Measurements from ENCODE around the gene THOC1. TPM values are rescaled to one million over a fixed set of nuclear protein-coding genes. Genes with fewer than 3 reads are reported as not detected.
A peak's percentile ranks its signal among the peaks of the same experiment; 100 is the strongest.

The THOC1 gene
- total and polyA plus RNA-seq, 9 donors = 19.3 to 46.0 (median 35.6) TPM

- 0% methylated on average over 8 to 9 of the region's 9 CpGs for WGBS, 3 donors
- intact Hi-C loops (cut with DNase I) = no loop called here
- peak in 1 of 5 donors; percentile 18 for DNase-seq
Measured at GRCh38 chr18:267380-267687, 513 bp downstream of the THOC1 start.

GRCh38 chr18:261398-262073 lies 6.3 kb downstream of the THOC1 start:
- WGBS, 3 donors = 94 to 99% (median 95%) methylated on average over 2 of the region's 2 CpGs
- intact Hi-C loops (cut with DNase I) = no loop called here
- no peaks in the 10 kb centered on the region for H3K36me3 ChIP-seq

More at GRCh38 chr18:267380-267687, 513 bp downstream of the THOC1 start:
- no peaks in the 10 kb centered on the region for H3K9me3 ChIP-seq
- peak overlapping the region; percentile 73 to 83 for H3K27ac ChIP-seq
- TF ChIP-seq POLR2A (IDR thresholded peaks at IDR 0.05) (no peak), EP300 (IDR thresholded peaks at IDR 0.05) (no peak), CTCF (IDR thresholded peaks at IDR 0.05) (no peak)
- H3K4me3 ChIP-seq = peak overlapping the region; percentile 70
- no peaks in the 10 kb centered on the region for H3K36me3 ChIP-seq
- peaks cover 9% of the 10 kb centered on the region for H3K4me1 ChIP-seq (ENCODE audit: insufficient read depth)
- no peaks in the 10 kb centered on the region for H3K27me3 ChIP-seq

GRCh38 chr18:260547-260946 lies 7.3 kb downstream of the THOC1 start:
- no peak overlapping the region for H3K27ac ChIP-seq
- peaks cover 1% of the 10 kb centered on the region for H3K4me1 ChIP-seq (ENCODE audit: insufficient read depth)
- no peaks in the 10 kb centered on the region for H3K9me3 ChIP-seq
- DNase-seq = no peak
- H3K4me3 ChIP-seq = no peak overlapping the region
- intact Hi-C loops (cut with DNase I) = no loop called here
- 76 to 87% (median 86%) methylated on average over 2 of the region's 2 CpGs for WGBS, 3 donors
- H3K36me3 ChIP-seq = no peaks in the 10 kb centered on the region
- H3K27me3 ChIP-seq = no peaks in the 10 kb centered on the region
- TF ChIP-seq POLR2A (IDR thresholded peaks at IDR 0.05) (no peak), EP300 (IDR thresholded peaks at IDR 0.05) (no peak), CTCF (IDR thresholded peaks at IDR 0.05) (no peak)

More at GRCh38 chr18:261398-262073, 6.3 kb downstream of the THOC1 start:
- H3K27ac ChIP-seq = no peak overlapping the region
- no peak for TF ChIP-seq CTCF (IDR thresholded peaks at IDR 0.05)
- TF ChIP-seq POLR2A (IDR thresholded peaks at IDR 0.05) = no peak
- TF ChIP-seq EP300 (IDR thresholded peaks at IDR 0.05) = no peak
- H3K9me3 ChIP-seq = no peaks in the 10 kb centered on the region
- H3K27me3 ChIP-seq = no peaks in the 10 kb centered on the region
- DNase-seq = no peak
- no peak overlapping the region for H3K4me3 ChIP-seq
- H3K4me1 ChIP-seq (ENCODE audit: insufficient read depth) = peaks cover 1% of the 10 kb centered on the region

- Histone ChIP-seq H3K9me3 (no peaks in the 10 kb centered on the region), H3K27ac (no peak overlapping the region), H3K4me1 (ENCODE audit: insufficient read depth) (no peaks in the 10 kb centered on the region), H3K4me3 (no peak overlapping the region), H3K36me3 (no peaks in the 10 kb centered on the region), H3K27me3 (no peaks in the 10 kb centered on the region)
- 93 to 96% (median 95%) methylated on average over 4 of the region's 4 CpGs for WGBS, 3 donors
- intact Hi-C loops (cut with DNase I) = no loop called here
- no peak for DNase-seq
- TF ChIP-seq CTCF (IDR thresholded peaks at IDR 0.05) (no peak), POLR2A (IDR thresholded peaks at IDR 0.05) (no peak), EP300 (IDR thresholded peaks at IDR 0.05) (no peak)
Measured at GRCh38 chr18:255171-255570, 12.7 kb downstream of the THOC1 start.
